HepG2 (cell line): Measurements from ENCODE around the gene SCGB1C2. TPM values are rescaled to one million over a fixed set of nuclear protein-coding genes. Genes with fewer than 3 reads are reported as not detected.
"Not testable (repeated sequence)": the region's sequence is repeated elsewhere in the genome, so short reads cannot be mapped to it uniquely, and the experiment has no call there.

ENCODE experiments used
- ATAC-seq: fragments of 200-7000 bp; cut with Tn5 transposase; 3 replicates; pipeline ENCODE4 v1.9.1; 2020; ENCODE audit warnings: mild to moderate bottlenecking, moderate library complexity
- BruUV-seq: library from RNA; stranded (reverse); fragments of 400-500 nt; replicated peaks from 2 replicates; lab custom pipeline; 2021; lab: Mats Ljungman, UMichigan
- CTCF ChIA-PET: fragments of 300-600 bp; formaldehyde crosslinking; extraction: SDS; loops from one replicate; lab custom pipeline; 2021; ENCODE audit warnings: low total read pairs, inconsistent platforms, low intra/inter-chr PET ratio; lab: Yijun Ruan, JAX
- POLR2A ChIA-PET: fragments of 350-600 bp; sonication (Branson Sonifier 250); formaldehyde crosslinking; loops from one replicate; lab custom pipeline; 2020; ENCODE audit warnings: antibody characterized with exemption, inconsistent platforms; lab: Yijun Ruan, JAX
- DNase-seq: peaks from one replicate; pipeline ENCODE4 v3.0.0-alpha.2; 2015; ENCODE audit warnings: low spot score
- FAIRE-seq: peaks from 3 replicates; lab custom pipeline; 2011; peaks lifted over from hg19 to GRCh38; lab: Jason Lieb, UNC
- H2AFZ ChIP-seq: one replicate; pipeline ENCODE4 v1.6.1; 2011; ENCODE audit warnings: low read length, inconsistent platforms
- H3K27ac ChIP-seq: fragments of 300-600 bp; 3 replicates; pipeline ENCODE4 v1.8.0; 2011; ENCODE audit warnings: mixed run types, mild to moderate bottlenecking, mixed read lengths, low read length, inconsistent platforms; ENCODE audit not compliant: insufficient read depth; ENCODE audit errors: extremely low read length
- H3K27me3 ChIP-seq, 2 experiments: fragments of 200-600 bp in 1 of 2; 2 replicates in 1 of 2; 3 replicates in 1 of 2; pipeline versions ENCODE4 v1.6.0 to v1.8.0; 2011; ENCODE audit warnings: low read length in 2 of 2, mild to moderate bottlenecking in 2 of 2, moderate library complexity in 2 of 2, inconsistent platforms in 1 of 2; ENCODE audit not compliant: insufficient read depth in 2 of 2, control insufficient read depth in 1 of 2
- H3K36me3 ChIP-seq, 2 experiments: fragments of 200-600 bp in 1 of 2; replicated peaks in 1 of 2; 2 replicates in 1 of 2; 3 replicates in 1 of 2; pipeline versions ENCODE4 v1.5.1 to v1.8.0; 2011; ENCODE audit warnings: low read length in 2 of 2, inconsistent platforms in 1 of 2; ENCODE audit not compliant: insufficient read depth in 2 of 2, control insufficient read depth in 1 of 2
- H3K4me1 ChIP-seq: 2 replicates; pipeline ENCODE4 v1.5.1; 2012; ENCODE audit warnings: low read length, inconsistent platforms; ENCODE audit not compliant: insufficient read depth
- H3K4me2 ChIP-seq: 2 replicates; pipeline ENCODE4 v1.6.0; 2011; ENCODE audit warnings: low read depth, low read length, inconsistent platforms
- H3K4me3 ChIP-seq, 3 experiments: fragments of 200-600 bp in 1 of 3; sonication (generic), shearing (Covaris generic) in 1 of 3; replicated peaks in 1 of 3; 2 replicates each; pipeline ENCODE4 v1.5.1; 2011 to 2016; ENCODE audit warnings: low read length in 3 of 3, inconsistent platforms in 2 of 3, low read depth in 2 of 3, mild to moderate bottlenecking in 2 of 3, control low read depth in 1 of 3, mixed read lengths in 1 of 3; ENCODE audit not compliant: insufficient read depth in 1 of 3
- H3K79me2 ChIP-seq: one replicate; pipeline ENCODE4 v1.6.1; 2011; ENCODE audit warnings: low read length, inconsistent platforms; ENCODE audit not compliant: insufficient read depth
- H3K9ac ChIP-seq: 2 replicates; pipeline ENCODE4 v1.6.0; 2011; ENCODE audit warnings: mild to moderate bottlenecking, low read depth, low read length, inconsistent platforms; ENCODE audit not compliant: insufficient read depth
- H3K9me3 ChIP-seq: 2 replicates; pipeline ENCODE4 v1.5.1; 2012; ENCODE audit warnings: mild to moderate bottlenecking, low read length
- H4K20me1 ChIP-seq: 2 replicates; pipeline ENCODE4 v1.6.0; 2011; ENCODE audit warnings: inconsistent platforms, mild to moderate bottlenecking, low read length, moderate library complexity; ENCODE audit not compliant: insufficient read depth
- ARID2 ChIP-seq: sonication (generic); formaldehyde crosslinking; IDR thresholded peaks from 2 replicates; pipeline ENCODE4 v1.8.1; 2022; ENCODE audit warnings: mild to moderate bottlenecking, missing genetic modification reagents, borderline replicate concordance
- NBN ChIP-seq: fragments of 450-650 bp; conservative IDR thresholded peaks from 2 replicates; pipeline ENCODE4 v1.6.1; 2017
- NR2F1 ChIP-seq, 2 experiments: fragments of 450-650 bp in 1 of 2; formaldehyde crosslinking in 1 of 2; IDR thresholded peaks; 2 replicates each; pipeline versions ENCODE4 v1.5.0 to v1.6.1; 2016 to 2020; ENCODE audit warnings: mild to moderate bottlenecking in 1 of 2, missing compliant biosample characterization in 1 of 2, missing genetic modification reagents in 1 of 2, moderate library complexity in 1 of 2
- POGZ ChIP-seq: sonication (generic); formaldehyde crosslinking; IDR thresholded peaks from 2 replicates; pipeline ENCODE4 v1.4.0; 2020; ENCODE audit warnings: mild to moderate bottlenecking, missing genetic modification reagents
- SMARCE1 ChIP-seq: fragments of 450-650 bp; IDR thresholded peaks from 2 replicates; pipeline ENCODE4 v1.6.1; 2017; ENCODE audit warnings: borderline replicate concordance
- THYN1 ChIP-seq: sonication (generic); formaldehyde crosslinking; IDR thresholded peaks from 2 replicates; pipeline ENCODE4 v1.8.1; 2023; ENCODE audit warnings: low read depth, mild to moderate bottlenecking, moderate library complexity, missing genetic modification reagents, borderline replicate concordance
- ZBTB42 ChIP-seq: sonication (generic); formaldehyde crosslinking; IDR thresholded peaks from 2 replicates; pipeline ENCODE4 v1.5.0; 2020; ENCODE audit warnings: mild to moderate bottlenecking, missing genetic modification reagents
- ZFP62 ChIP-seq: sonication (generic); formaldehyde crosslinking; IDR thresholded peaks from 2 replicates; pipeline ENCODE4 v1.4.0; 2020; ENCODE audit warnings: missing genetic modification reagents
- ZNF224 ChIP-seq: sonication (generic); formaldehyde crosslinking; IDR thresholded peaks from 2 replicates; pipeline ENCODE4 v1.5.0; 2020; ENCODE audit warnings: mild to moderate bottlenecking, missing genetic modification reagents
- ZNF275 ChIP-seq: sonication (generic); formaldehyde crosslinking; IDR thresholded peaks from 2 replicates; pipeline ENCODE4 v1.8.0; 2022; ENCODE audit warnings: missing genetic modification reagents, mild to moderate bottlenecking, inconsistent platforms, borderline replicate concordance
- ZSCAN30 ChIP-seq: sonication (generic); formaldehyde crosslinking; IDR thresholded peaks from 2 replicates; pipeline ENCODE4 v1.5.0; 2020; ENCODE audit warnings: mild to moderate bottlenecking, missing genetic modification reagents
- WGBS: methylation state at CpG from one replicate; pipeline ENCODE4 v1.1.6; 2017; ENCODE audit warnings: low lambda C conversion rate; 5-methylcytosine and 5-hydroxymethylcytosine counted together
- in situ Hi-C: cut with HindIII; loops from 2 replicates; pipeline ENCODE4 v1.10.0; 2017; ENCODE audit warnings: low pct_unique_long_range_greater_than_20kb; ENCODE audit not compliant: extremely low pct_ligation_motif_present
- intact Hi-C: fragments of 100-400 bp; cut with micrococcal nuclease; formaldehyde crosslinking; loops from one replicate; pipeline ENCODE4 v1.10.0; 2022; ENCODE audit not compliant: unreplicated experiment
- polyA plus RNA-seq, 8 experiments: library from polyadenylated mRNA; depleted of rRNA in 3 of 8; stranded (reverse) in 7 of 8; unstranded in 1 of 8; fragments of >200 nt; fragmentation: Illumina TruSeq in 4 of 8; extraction: Trizol in 4 of 8; gene quantifications; 2 replicates each; pipeline versions ENCODE4 v1.2.1 to v1.2.3, GENCODE V29; 2011 to 2016; ENCODE audit warnings: low read depth in 4 of 8, missing spikeins in 1 of 8, mixed read lengths in 1 of 8; ENCODE audit not compliant: insufficient read depth in 1 of 8
- total RNA-seq, 5 experiments: library from RNA; depleted of rRNA; stranded (reverse); fragments of >200 nt; fragmentation: Illumina TruSeq; extraction: Trizol; gene quantifications; 2 replicates each; pipeline ENCODE4 v1.2.3, GENCODE V29; 2016; ENCODE audit warnings: low read depth in 1 of 5

The SCGB1C2 gene
- total and polyA plus RNA-seq, 2 of the 13 experiments (the other 11 are each of a cell fraction or from before 2014, with no cell fraction given), result not detected

GRCh38 chr17:165939-166338 lies 28.6 kb downstream of the SCGB1C2 start:
- Histone ChIP-seq H3K36me3 (no peaks in the 10 kb centered on the region), H3K4me1 (no peaks in the 10 kb centered on the region), H3K4me3 (no peak overlapping the region), H3K9ac (no peak overlapping the region), H4K20me1 (no peaks in the 10 kb centered on the region), H3K9me3 (no peaks in the 10 kb centered on the region), H2AFZ (no peak overlapping the region), H3K4me2 (no peak overlapping the region), H3K27me3 (peaks cover 6 to 40% of the 10 kb centered on the region in 2 experiments; a peak in 4 of 5 replicates), H3K27ac (no peak overlapping the region), H3K79me2 (no peaks in the 10 kb centered on the region)
- POLR2A ChIA-PET, result no interaction called here
- no TSS peak for BruUV-seq
- ATAC-seq (no peak), FAIRE-seq (no peak), DNase-seq (no peak)
- WGBS, result 34% methylated on average over 11 of the region's 14 CpGs
- CTCF ChIA-PET, result interaction anchor here (4.8 kb wide), 1 partner anchor 143 kb away, joined by 69 read pairs; no protein-coding TSS in a partner anchor
- in situ Hi-C loops (no loop called here), intact Hi-C loops (no loop called here)
- TF ChIP-seq ZSCAN30 (CRISPR knock-in tag) (no peak), THYN1 (no peak), ZBTB42 (CRISPR knock-in tag) (no peak), ARID2 (CRISPR knock-in tag) (no peak), ZNF275 (CRISPR knock-in tag) (no peak), NBN (no peak), ZNF224 (no peak), POGZ (CRISPR knock-in tag) (no peak), SMARCE1 (no peak), NR2F1 (CRISPR knock-in tag; IDR thresholded peaks at IDR 0.05) (no peak), ZFP62 (CRISPR knock-in tag) (no peak)
- TF ChIP-seq, all 625 proteins: peak for 0

- H3K9ac ChIP-seq, FAIRE-seq, POLR2A ChIA-PET, H3K4me1 ChIP-seq, in situ Hi-C loops, H3K4me2 ChIP-seq, ATAC-seq, H3K36me3 ChIP-seq, DNase-seq, intact Hi-C loops, H3K27ac ChIP-seq, BruUV-seq, H2AFZ ChIP-seq, CTCF ChIA-PET, H4K20me1 ChIP-seq, H3K79me2 ChIP-seq, H3K4me3 ChIP-seq, H3K9me3 ChIP-seq: not testable (repeated sequence)
- H3K27me3 ChIP-seq, result peaks cover 1 to 16% of the 10 kb centered on the region in 2 experiments; a peak in 2 of 5 replicates
- 24% methylated on average over 7 of the region's 11 CpGs for WGBS
Observed at GRCh38 chr17:168614-169013, 31.2 kb downstream of the SCGB1C2 start.
